Hepatocyte (in vitro differentiated cells): ENCODE results near the gene TWNK. TPM values are rescaled to one million over a fixed set of nuclear protein-coding genes. Genes with fewer than 3 reads are reported as not detected.

Experiments
- DNase-seq: peaks from one replicate; pipeline ENCODE4 v3.0.0-alpha.2; 2016; ENCODE audit warnings: low spot score
- H2AFZ ChIP-seq: fragments of 200-600 bp; sonication (generic); 2 replicates; pipeline ENCODE4 v1.6.0; 2016; ENCODE audit warnings: antibody characterized with exemption, mild to moderate bottlenecking
- H3K27ac ChIP-seq: fragments of 200-600 bp; sonication (generic); 2 replicates; pipeline ENCODE4 v1.5.1; 2016; ENCODE audit warnings: mild to moderate bottlenecking
- H3K27me3 ChIP-seq: fragments of 200-600 bp; sonication (generic); 2 replicates; pipeline ENCODE4 v1.6.1; 2016
- H3K36me3 ChIP-seq: fragments of 200-600 bp; sonication (generic); replicated peaks from 2 replicates; pipeline ENCODE4 v1.5.1; 2016; ENCODE audit warnings: low read depth; ENCODE audit not compliant: insufficient read depth
- H3K4me1 ChIP-seq: fragments of 200-600 bp; sonication (generic); 2 replicates; pipeline ENCODE4 v1.5.1; 2016; ENCODE audit warnings: mild to moderate bottlenecking, moderate library complexity; ENCODE audit not compliant: insufficient read depth
- H3K4me2 ChIP-seq: fragments of 200-600 bp; sonication (generic); 2 replicates; pipeline ENCODE4 v1.6.0; 2016
- H3K4me3 ChIP-seq: fragments of 200-600 bp; sonication (generic); 2 replicates; pipeline ENCODE4 v1.5.1; 2016; ENCODE audit warnings: mild to moderate bottlenecking
- H3K79me2 ChIP-seq: fragments of 200-600 bp; sonication (generic); 2 replicates; pipeline ENCODE4 v1.6.0; 2017; ENCODE audit warnings: mild to moderate bottlenecking
- H3K9me2 ChIP-seq: fragments of 200-600 bp; sonication (generic); replicated peaks from 2 replicates; pipeline ENCODE4 v1.6.0; 2017; ENCODE audit warnings: mild to moderate bottlenecking; ENCODE audit not compliant: insufficient read depth
- H3K9me3 ChIP-seq: fragments of 200-600 bp; sonication (generic); 2 replicates; pipeline ENCODE4 v1.5.1; 2016; ENCODE audit warnings: low read depth, mild to moderate bottlenecking
- H4K20me1 ChIP-seq: fragments of 200-600 bp; sonication (generic); 2 replicates; pipeline ENCODE4 v1.6.0; 2016; ENCODE audit warnings: mild to moderate bottlenecking; ENCODE audit not compliant: insufficient read depth, poor library complexity, severe bottlenecking
- EZH2 ChIP-seq: fragments of 200-600 bp; sonication (generic); IDR thresholded peaks from 2 replicates; pipeline ENCODE4 v1.6.1; 2016; ENCODE audit warnings: antibody characterized with exemption, mild to moderate bottlenecking, borderline replicate concordance
- EZH2phosphoT487 ChIP-seq: fragments of 200-600 bp; sonication (generic); IDR thresholded peaks from one replicate; pipeline ENCODE4 v1.6.1; 2018; ENCODE audit warnings: antibody characterized with exemption, mild to moderate bottlenecking, low read depth, moderate library complexity; ENCODE audit not compliant: unreplicated experiment, severe bottlenecking
- WGBS: methylation state at CpG from one replicate; pipeline ENCODE4 v1.1.6; 2016; ENCODE audit warnings: low lambda C conversion rate; ENCODE audit errors: missing lambda C conversion rate; 5-methylcytosine and 5-hydroxymethylcytosine counted together
- polyA plus RNA-seq: library from polyadenylated mRNA; unstranded; fragments of >200 nt; fragmentation: Nextera tagmentation; extraction: Ambion mirVana; gene quantifications from 2 replicates; pipeline ENCODE4 v1.2.1, GENCODE V29; 2016
- total RNA-seq: library from RNA; depleted of rRNA; stranded (reverse); fragments of >200 nt; gene quantifications from 2 replicates; pipeline ENCODE4 v1.2.3, GENCODE V29; 2014
- TF ChIP-seq, protein P1 (sequence below): fragments of 200-600 bp; sonication (generic); IDR thresholded peaks from 2 replicates; pipeline ENCODE4 v1.5.1; 2016; ENCODE audit warnings: antibody characterized with exemption, mild to moderate bottlenecking; ENCODE audit not compliant: poor library complexity

The TWNK gene
- total and polyA plus RNA-seq, 2 experiments from 2014 or later: 4.0 to 5.0 TPM

DNA sequence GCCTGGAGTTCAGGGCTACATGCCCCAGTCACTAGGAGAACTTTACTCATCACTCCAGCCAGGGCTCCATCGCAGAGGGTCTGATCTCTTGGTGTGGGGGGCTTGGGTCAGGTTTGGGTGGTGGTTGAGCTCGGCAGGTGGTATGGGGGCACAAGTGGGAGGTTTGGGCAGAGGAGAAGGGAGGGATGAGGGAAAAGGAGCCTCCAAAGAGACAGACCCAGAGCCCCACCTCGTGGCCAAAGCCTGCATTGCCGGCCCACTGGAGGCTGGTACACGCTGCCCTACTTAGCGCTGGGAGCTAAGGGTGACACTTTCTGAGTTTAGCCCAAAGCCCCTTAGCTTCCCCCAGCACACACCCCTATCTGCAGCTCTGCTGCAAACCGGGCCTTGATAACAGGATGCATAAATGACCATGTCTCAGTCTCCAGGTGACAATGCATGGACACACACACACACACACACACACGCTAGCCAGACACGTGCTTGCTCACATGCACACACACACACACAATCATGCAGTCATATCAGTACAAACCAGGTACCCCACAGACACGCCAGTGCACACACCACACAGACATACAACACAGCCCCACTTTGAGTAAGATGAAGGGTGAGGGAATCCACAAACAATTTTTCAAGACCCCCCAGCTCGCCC lies 27.0 kb downstream of the TWNK start:
- Histone ChIP-seq H3K36me3 (no peaks in the 10 kb centered on the region), H2AFZ (no peak overlapping the region), H3K9me2 (no peaks in the 10 kb centered on the region), H4K20me1 (no peaks in the 10 kb centered on the region), H3K27ac (no peak overlapping the region), H3K4me2 (no peak overlapping the region), H3K9me3 (no peaks in the 10 kb centered on the region), H3K4me3 (no peak overlapping the region), H3K27me3 (peaks cover 4% of the 10 kb centered on the region), H3K4me1 (peaks cover 15% of the 10 kb centered on the region), H3K79me2 (no peaks in the 10 kb centered on the region)
- TF ChIP-seq EZH2phosphoT487: no peak
- TF ChIP-seq, protein P1, sequence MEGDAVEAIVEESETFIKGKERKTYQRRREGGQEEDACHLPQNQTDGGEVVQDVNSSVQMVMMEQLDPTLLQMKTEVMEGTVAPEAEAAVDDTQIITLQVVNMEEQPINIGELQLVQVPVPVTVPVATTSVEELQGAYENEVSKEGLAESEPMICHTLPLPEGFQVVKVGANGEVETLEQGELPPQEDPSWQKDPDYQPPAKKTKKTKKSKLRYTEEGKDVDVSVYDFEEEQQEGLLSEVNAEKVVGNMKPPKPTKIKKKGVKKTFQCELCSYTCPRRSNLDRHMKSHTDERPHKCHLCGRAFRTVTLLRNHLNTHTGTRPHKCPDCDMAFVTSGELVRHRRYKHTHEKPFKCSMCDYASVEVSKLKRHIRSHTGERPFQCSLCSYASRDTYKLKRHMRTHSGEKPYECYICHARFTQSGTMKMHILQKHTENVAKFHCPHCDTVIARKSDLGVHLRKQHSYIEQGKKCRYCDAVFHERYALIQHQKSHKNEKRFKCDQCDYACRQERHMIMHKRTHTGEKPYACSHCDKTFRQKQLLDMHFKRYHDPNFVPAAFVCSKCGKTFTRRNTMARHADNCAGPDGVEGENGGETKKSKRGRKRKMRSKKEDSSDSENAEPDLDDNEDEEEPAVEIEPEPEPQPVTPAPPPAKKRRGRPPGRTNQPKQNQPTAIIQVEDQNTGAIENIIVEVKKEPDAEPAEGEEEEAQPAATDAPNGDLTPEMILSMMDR: peak; percentile 82
- DNase-seq: peak; percentile 83
- 25% methylated on average over 11 of the region's 11 CpGs for WGBS

DNA sequence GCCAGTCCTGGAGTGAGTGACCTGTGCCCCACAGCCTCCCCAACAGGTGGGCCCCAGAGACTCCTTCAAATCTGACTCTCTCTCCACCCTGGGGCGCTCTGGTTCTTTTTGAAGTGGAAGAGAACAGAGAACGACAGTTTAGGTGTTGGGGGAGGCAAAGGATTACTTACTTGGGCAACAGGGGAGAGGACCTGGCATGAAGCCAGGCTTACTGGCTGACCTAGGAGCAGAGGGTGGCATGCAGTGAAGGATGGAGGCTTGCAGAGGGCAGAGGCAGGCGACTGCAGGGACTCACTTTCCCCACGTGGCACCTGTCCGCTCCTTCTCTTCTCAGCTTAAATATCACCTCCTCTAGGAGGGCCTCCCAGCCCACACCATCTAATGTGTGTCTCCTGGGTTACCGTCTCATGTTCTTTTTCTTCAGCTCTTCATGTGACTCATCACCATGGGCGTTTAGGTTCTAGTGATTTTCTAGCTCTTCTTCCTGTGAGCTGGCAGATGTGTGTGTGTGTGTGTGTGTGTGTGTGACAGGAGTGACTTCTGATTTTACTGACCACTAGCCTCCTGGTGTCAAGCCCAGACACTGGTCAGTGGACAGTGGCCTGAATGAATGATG lies 27.7 kb downstream of the TWNK start:
- peak; percentile 55 for DNase-seq
- Histone ChIP-seq H3K27ac (no peak overlapping the region), H3K4me1 (peaks cover 15% of the 10 kb centered on the region), H3K4me3 (no peak overlapping the region), H4K20me1 (no peaks in the 10 kb centered on the region), H3K79me2 (no peaks in the 10 kb centered on the region), H3K36me3 (no peaks in the 10 kb centered on the region), H3K27me3 (peaks cover 4% of the 10 kb centered on the region), H3K4me2 (no peak overlapping the region), H3K9me2 (no peaks in the 10 kb centered on the region), H2AFZ (no peak overlapping the region), H3K9me3 (no peaks in the 10 kb centered on the region)
- 61% methylated on average over 7 of the region's 7 CpGs for WGBS
- TF ChIP-seq EZH2 (no peak), EZH2phosphoT487 (no peak)
- TF ChIP-seq, protein P1: no peak

DNA sequence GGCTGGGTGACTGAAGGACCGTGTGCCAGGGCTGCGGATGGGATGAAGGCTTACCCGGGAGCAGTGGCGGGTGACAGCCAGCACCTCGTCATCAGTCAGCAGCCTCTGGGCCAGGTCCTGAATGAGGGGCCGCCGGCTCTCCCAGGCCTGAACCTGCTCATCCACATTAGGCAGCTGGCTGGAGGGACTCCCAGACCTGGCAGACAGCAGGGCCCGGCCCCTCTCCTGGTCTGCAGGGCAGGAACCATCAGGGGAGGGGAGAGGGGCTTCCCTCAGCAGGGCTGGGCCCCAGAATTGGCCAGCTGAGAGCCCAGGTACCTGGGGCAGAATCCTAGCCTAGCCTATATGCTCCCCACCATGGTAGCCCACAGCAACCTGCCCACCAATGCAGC lies 28.2 kb downstream of the TWNK start:
- Histone ChIP-seq H3K27me3 (peaks cover 4% of the 10 kb centered on the region), H3K79me2 (no peaks in the 10 kb centered on the region), H3K36me3 (no peaks in the 10 kb centered on the region), H3K27ac (no peak overlapping the region), H3K9me2 (no peaks in the 10 kb centered on the region), H2AFZ (no peak overlapping the region), H3K9me3 (no peaks in the 10 kb centered on the region), H3K4me1 (peaks cover 15% of the 10 kb centered on the region), H3K4me3 (no peak overlapping the region), H4K20me1 (no peaks in the 10 kb centered on the region), H3K4me2 (no peak overlapping the region)
- TF ChIP-seq EZH2phosphoT487: no peak
- TF ChIP-seq EZH2: no peak
- TF ChIP-seq, protein P1: no peak
- no peak for DNase-seq
- WGBS: 78% methylated on average over 8 of the region's 8 CpGs
